Measurements from ENCODE around the gene PLCL1.

Gene PLCL1

GRCh38 chr2:198084156-198084555, 279.8 kb downstream of the PLCL1 start:
- TF ChIP-seq, protein P1, sequence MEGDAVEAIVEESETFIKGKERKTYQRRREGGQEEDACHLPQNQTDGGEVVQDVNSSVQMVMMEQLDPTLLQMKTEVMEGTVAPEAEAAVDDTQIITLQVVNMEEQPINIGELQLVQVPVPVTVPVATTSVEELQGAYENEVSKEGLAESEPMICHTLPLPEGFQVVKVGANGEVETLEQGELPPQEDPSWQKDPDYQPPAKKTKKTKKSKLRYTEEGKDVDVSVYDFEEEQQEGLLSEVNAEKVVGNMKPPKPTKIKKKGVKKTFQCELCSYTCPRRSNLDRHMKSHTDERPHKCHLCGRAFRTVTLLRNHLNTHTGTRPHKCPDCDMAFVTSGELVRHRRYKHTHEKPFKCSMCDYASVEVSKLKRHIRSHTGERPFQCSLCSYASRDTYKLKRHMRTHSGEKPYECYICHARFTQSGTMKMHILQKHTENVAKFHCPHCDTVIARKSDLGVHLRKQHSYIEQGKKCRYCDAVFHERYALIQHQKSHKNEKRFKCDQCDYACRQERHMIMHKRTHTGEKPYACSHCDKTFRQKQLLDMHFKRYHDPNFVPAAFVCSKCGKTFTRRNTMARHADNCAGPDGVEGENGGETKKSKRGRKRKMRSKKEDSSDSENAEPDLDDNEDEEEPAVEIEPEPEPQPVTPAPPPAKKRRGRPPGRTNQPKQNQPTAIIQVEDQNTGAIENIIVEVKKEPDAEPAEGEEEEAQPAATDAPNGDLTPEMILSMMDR (IDR thresholded peaks at IDR 0.05; ENCODE audit: insufficient read depth, low read depth, low read length, missing control alignments), result no peak
- H3K4me3 ChIP-seq (ENCODE audit: low read length), result no peak overlapping the region
- DNase-seq (ENCODE audit: low read depth), result no peak

- DNase-seq (ENCODE audit: low read depth), result no peak
- TF ChIP-seq, protein P1 (IDR thresholded peaks at IDR 0.05; ENCODE audit: insufficient read depth, low read depth, low read length, missing control alignments), result no peak
- H3K4me3 ChIP-seq (ENCODE audit: low read length), result no peak overlapping the region
Measured at GRCh38 chr2:198096002-198096401, 291.6 kb downstream of the PLCL1 start.

DNA sequence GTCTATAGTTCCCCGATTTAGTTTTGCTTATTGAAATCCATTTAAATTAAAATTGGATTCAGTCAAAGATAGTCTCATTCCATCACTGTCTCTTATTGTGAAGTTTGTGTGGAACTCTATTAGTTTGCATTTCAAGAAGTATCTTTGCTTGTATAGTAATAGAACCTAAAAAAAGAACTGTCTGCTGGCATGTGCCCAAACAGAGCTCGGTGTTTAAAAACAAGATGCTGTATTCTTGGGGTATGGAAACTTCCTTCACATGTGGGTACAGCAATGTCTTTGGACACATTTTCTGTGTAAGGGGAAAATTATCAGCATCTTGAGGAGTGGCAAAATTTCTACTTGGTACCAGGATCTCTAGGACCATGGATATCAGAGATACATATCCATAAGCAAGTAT, 292.6 kb downstream of the PLCL1 start:
- TF ChIP-seq, protein P1 (IDR thresholded peaks at IDR 0.05; ENCODE audit: insufficient read depth, low read depth, low read length, missing control alignments), result no peak
- H3K4me3 ChIP-seq (ENCODE audit: low read length), result no peak overlapping the region
- DNase-seq (ENCODE audit: low read depth), result no peak

DNA sequence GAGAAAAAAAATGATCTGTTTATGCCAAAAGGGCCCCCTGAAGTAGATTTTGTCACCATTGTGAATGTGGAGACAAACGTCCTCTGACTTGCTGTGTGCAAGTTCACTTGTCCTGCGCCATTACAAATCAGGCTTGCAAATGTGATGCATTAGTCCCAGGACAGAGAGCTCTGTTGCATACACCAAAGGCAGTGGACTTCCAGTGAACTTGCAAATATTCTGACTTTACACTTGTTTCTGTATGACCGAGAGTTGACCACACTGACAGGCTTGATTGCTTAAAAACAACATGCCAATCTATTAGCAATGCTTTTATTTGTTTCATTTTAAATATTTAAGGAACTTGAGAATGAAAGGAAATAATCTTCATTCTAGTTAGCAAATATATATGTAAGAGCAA, 293.2 kb downstream of the PLCL1 start:
- no peak overlapping the region for H3K4me3 ChIP-seq (ENCODE audit: low read length)
- TF ChIP-seq, protein P1 (IDR thresholded peaks at IDR 0.05; ENCODE audit: insufficient read depth, low read depth, low read length, missing control alignments), result no peak
- no peak for DNase-seq (ENCODE audit: low read depth)

- DNase-seq (ENCODE audit: low read depth), result no peak
- TF ChIP-seq, protein P1 (IDR thresholded peaks at IDR 0.05; ENCODE audit: insufficient read depth, low read depth, low read length, missing control alignments), result no peak
- no peak overlapping the region for H3K4me3 ChIP-seq (ENCODE audit: low read length)
Measured at GRCh38 chr2:198098386-198098785, 294.0 kb downstream of the PLCL1 start.

DNA sequence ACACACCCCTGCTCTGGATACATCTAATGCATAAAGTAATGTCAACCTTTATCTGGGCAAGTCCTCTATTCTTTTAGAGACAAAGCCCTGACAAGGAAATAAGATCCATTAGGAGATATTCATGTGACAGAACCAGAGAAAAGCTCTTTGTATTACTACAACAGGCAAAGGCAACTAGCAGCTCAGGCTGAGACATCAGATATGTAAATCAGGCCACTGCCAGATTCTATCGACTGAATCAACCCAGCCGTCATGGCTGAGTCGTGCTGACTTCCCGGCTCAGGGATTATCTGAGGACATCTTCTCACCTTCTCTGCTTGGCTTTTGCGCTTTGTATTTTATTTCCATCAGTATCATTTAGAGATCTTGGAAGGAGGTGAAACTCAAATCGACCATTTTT, 294.5 kb downstream of the PLCL1 start:
- H3K4me3 ChIP-seq (ENCODE audit: low read length), result no peak overlapping the region
- TF ChIP-seq, protein P1 (IDR thresholded peaks at IDR 0.05; ENCODE audit: insufficient read depth, low read depth, low read length, missing control alignments), result no peak
- DNase-seq (ENCODE audit: low read depth), result peak; percentile 39

- H3K4me3 ChIP-seq (ENCODE audit: low read length), result no peak overlapping the region
- TF ChIP-seq, protein P1 (IDR thresholded peaks at IDR 0.05; ENCODE audit: insufficient read depth, low read depth, low read length, missing control alignments), result no peak
- DNase-seq (ENCODE audit: low read depth), result peak; percentile 48
Measured at GRCh38 chr2:198100346-198100745, 296.0 kb downstream of the PLCL1 start.

Measured in epithelial cell of esophagus (primary cell).